CD4-positive, alpha-beta memory T cell (primary cell): ENCODE data around the gene TMED9. TPM values are rescaled to one million over a fixed set of nuclear protein-coding genes. Genes with fewer than 3 reads are reported as not detected.

Experiments used
- CTCF ChIA-PET: fragments of 350-600 bp; sonication (Branson Sonifier 250); formaldehyde crosslinking; loops from one replicate; lab custom pipeline; 2021; ENCODE audit warnings: inconsistent platforms; ENCODE audit not compliant: partially characterized antibody; lab: Charles Lee
- POLR2A ChIA-PET: fragments of 350-600 bp; sonication (Branson Sonifier 250); formaldehyde crosslinking; loops from one replicate; lab custom pipeline; 2021; ENCODE audit not compliant: partially characterized antibody; lab: Charles Lee
- DNase-seq, 5 donors: peaks; one replicate each; pipeline versions ENCODE4 v3.0.0 to v3.0.0-alpha.2; 2020 to 2022; ENCODE audit warnings: mixed read lengths in 1 of 5
- H3K27ac ChIP-seq: one replicate; pipeline ENCODE4 v1.7.0; 2013; ENCODE audit warnings: low read depth, low read length
- H3K27me3 ChIP-seq: 2 replicates; pipeline ENCODE4 v1.7.0; 2013; ENCODE audit warnings: mild to moderate bottlenecking, low read length, moderate library complexity; ENCODE audit not compliant: insufficient read depth
- H3K36me3 ChIP-seq: 2 replicates; pipeline ENCODE4 v1.7.0; 2013; ENCODE audit warnings: mild to moderate bottlenecking, low read length, moderate library complexity; ENCODE audit not compliant: insufficient read depth
- H3K4me1 ChIP-seq: 2 replicates; pipeline ENCODE4 v1.7.0; 2013; ENCODE audit warnings: mild to moderate bottlenecking, low read length, moderate library complexity; ENCODE audit not compliant: insufficient read depth
- H3K4me3 ChIP-seq, 2 donors: one replicate each; pipeline ENCODE4 v1.7.0; 2013; ENCODE audit warnings: low read length in 2 of 2, mild to moderate bottlenecking in 1 of 2
- H3K9me3 ChIP-seq, 2 donors: one replicate each; pipeline ENCODE4 v1.7.0; 2013; ENCODE audit warnings: low read length in 2 of 2, control low read depth in 1 of 2; ENCODE audit not compliant: control insufficient read depth in 1 of 2
- H3K27ac Mint-ChIP-seq, 7 donors: one replicate each; pipeline ENCODE4 v1.8.0; 2020 to 2021; ENCODE audit warnings: mixed read lengths in 7 of 7, mild to moderate bottlenecking in 6 of 7, inconsistent platforms in 3 of 7, moderate library complexity in 3 of 7
- H3K27me3 Mint-ChIP-seq, 2 donors: one replicate each; pipeline ENCODE4 v1.8.0; 2020 to 2021; ENCODE audit warnings: mixed read lengths in 2 of 2
- H3K36me3 Mint-ChIP-seq, 2 donors: one replicate each; pipeline ENCODE4 v1.8.0; 2020 to 2021; ENCODE audit warnings: mixed read lengths in 2 of 2, inconsistent platforms in 1 of 2, mild to moderate bottlenecking in 1 of 2
- H3K4me1 Mint-ChIP-seq, 4 donors: one replicate each; pipeline ENCODE4 v1.8.0; 2020 to 2021; ENCODE audit warnings: mixed read lengths in 4 of 4, mild to moderate bottlenecking in 1 of 4
- H3K4me3 Mint-ChIP-seq, 8 donors: one replicate each; pipeline ENCODE4 v1.8.0; 2020 to 2021; ENCODE audit warnings: mixed read lengths in 8 of 8, mild to moderate bottlenecking in 7 of 8, moderate library complexity in 6 of 8, inconsistent platforms in 3 of 8
- H3K9me3 Mint-ChIP-seq, 8 donors: one replicate each; pipeline ENCODE4 v1.8.0; 2020 to 2021; ENCODE audit warnings: mixed read lengths in 8 of 8, mild to moderate bottlenecking in 5 of 8, inconsistent platforms in 3 of 8, moderate library complexity in 1 of 8
- intact Hi-C: fragments of 100-400 bp; cut with micrococcal nuclease; formaldehyde crosslinking; loops from one replicate; pipeline ENCODE4 v1.15.1; 2023
- polyA plus RNA-seq, 2 donors: library from polyadenylated mRNA; unstranded; fragments of 300-500 nt; fragmentation: Illumina TruSeq; gene quantifications; one replicate each; pipeline ENCODE4 v1.2.3, GENCODE V29; 2021
- total RNA-seq, 2 experiments: library from RNA; stranded (reverse); gene quantifications; one replicate each; pipeline ENCODE4 v1.2.3, GENCODE V29; 2021

TMED9 gene
- total and polyA plus RNA-seq, 4 experiments from 2014 or later = 93.7 to 133 (median 109) TPM

DNA sequence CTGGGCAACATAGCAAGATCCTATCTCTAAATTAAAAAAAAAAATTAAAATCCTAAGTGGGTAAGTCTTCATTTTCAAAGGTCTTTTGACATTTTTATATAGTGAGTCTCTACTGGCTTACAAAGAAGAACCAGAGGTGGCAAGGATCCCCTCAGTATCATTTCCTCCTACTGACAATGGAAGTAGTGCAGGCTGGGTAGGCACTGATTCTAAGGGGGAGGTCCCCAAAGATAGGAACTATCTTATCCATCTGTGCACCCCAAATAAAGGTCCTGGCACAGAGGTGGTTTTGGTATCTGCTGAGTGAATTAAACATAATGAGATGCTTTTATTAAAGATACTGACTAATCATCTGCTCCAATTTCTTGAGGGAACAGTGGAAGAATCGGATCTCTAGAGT is 41.9 kb upstream of the TMED9 start:
- H3K27ac Mint-ChIP-seq = peak overlapping the region in 1 of 7 donors; percentile 42
- intact Hi-C loops = no loop called here
- H3K9me3 ChIP-seq = no peaks in the 10 kb centered on the region
- H3K36me3 ChIP-seq = peaks cover 4% of the 10 kb centered on the region
- no peaks in the 10 kb centered on the region for H3K27me3 ChIP-seq
- peaks cover 23% of the 10 kb centered on the region for H3K4me1 ChIP-seq
- peaks cover 2 to 37% of the 10 kb centered on the region in 2 donors for H3K36me3 Mint-ChIP-seq
- H3K9me3 Mint-ChIP-seq = no peaks in the 10 kb centered on the region
- no peaks in the 10 kb centered on the region for H3K27me3 Mint-ChIP-seq
- DNase-seq = no peak
- H3K4me1 Mint-ChIP-seq = peaks cover 32 to 64% (median 41%) of the 10 kb centered on the region in 4 donors
- H3K4me3 Mint-ChIP-seq = no peak overlapping the region
- H3K4me3 ChIP-seq = no peak overlapping the region
- H3K27ac ChIP-seq = no peak overlapping the region
- CTCF ChIA-PET = interaction anchor here (1.5 kb wide), 1 partner anchor 51 kb away, joined by 3 read pairs; no protein-coding TSS in a partner anchor
- POLR2A ChIA-PET = no interaction called here

- Mint-ChIP-seq H3K27ac (peak overlapping the region; percentile 10 to 88 (median 83)), H3K27me3 (no peaks in the 10 kb centered on the region), H3K4me3 (peak overlapping the region; percentile 66 to 87 (median 80)), H3K4me1 (peaks cover 29 to 61% (median 44%) of the 10 kb centered on the region in 4 donors), H3K9me3 (no peaks in the 10 kb centered on the region), H3K36me3 (peaks cover 2 to 21% of the 10 kb centered on the region in 2 donors)
- no peak for DNase-seq
- no peaks in the 10 kb centered on the region for H3K36me3 ChIP-seq
- no peaks in the 10 kb centered on the region for H3K27me3 ChIP-seq
- no peaks in the 10 kb centered on the region for H3K9me3 ChIP-seq
- POLR2A ChIA-PET = interaction anchor here (1.3 kb wide), 2 partner anchors 39 to 42 kb away, joined by 3 to 7 read pairs; partner anchors contain the start of gene TMED9
- intact Hi-C loops = no loop called here
- peak overlapping the region; percentile 49 to 73 for H3K4me3 ChIP-seq
- CTCF ChIA-PET = no interaction called here
- H3K4me1 ChIP-seq = peaks cover 39% of the 10 kb centered on the region
- peak overlapping the region; percentile 67 for H3K27ac ChIP-seq
Measured at GRCh38 chr5:177552839-177553455, 39.1 kb upstream of the TMED9 start.

DNA sequence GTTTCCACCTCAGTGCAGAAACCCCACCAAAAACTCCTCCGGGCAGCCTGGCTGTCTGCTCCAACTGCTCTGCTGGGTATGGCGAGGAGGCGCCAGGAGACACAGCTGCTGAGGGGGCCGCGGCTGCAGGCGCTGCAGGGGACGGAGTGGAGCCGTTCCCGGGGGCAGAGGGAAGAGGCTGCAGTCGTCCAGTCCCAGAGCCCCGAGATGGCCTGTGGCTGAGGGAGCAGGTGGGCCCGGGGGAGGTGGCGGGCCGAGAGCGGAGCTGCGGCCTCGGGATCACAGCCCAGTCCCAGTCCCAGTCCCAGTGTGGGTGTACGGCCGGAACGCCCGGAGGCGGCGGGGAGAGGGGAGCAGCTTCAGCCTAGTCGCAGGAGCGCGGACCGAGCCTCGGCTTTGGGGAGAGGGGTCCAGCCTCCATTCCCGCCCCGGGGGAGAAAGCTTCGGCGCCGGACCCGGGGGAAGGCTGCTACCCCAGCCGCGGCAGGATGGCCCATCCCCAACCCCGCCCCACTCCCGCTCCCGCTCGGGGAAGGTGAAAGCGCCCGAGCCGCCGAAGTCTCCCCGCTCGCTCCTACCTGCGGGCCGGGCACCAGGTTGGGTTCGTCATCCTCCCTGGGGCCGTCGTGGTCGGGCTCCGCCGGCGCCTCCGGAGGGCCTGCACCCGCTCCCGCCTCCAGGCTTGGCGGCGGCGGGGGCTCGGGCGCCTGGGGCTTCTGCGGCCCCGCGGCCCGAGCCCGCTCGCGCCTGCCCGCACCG is 38.2 kb upstream of the TMED9 start:
- peak in 3 of 5 donors; percentile 3 to 51 (median 6) for DNase-seq
- Histone ChIP-seq H3K4me1 (peaks cover 39% of the 10 kb centered on the region), H3K9me3 (no peaks in the 10 kb centered on the region), H3K27ac (peak overlapping the region; percentile 67), H3K36me3 (no peaks in the 10 kb centered on the region), H3K27me3 (no peaks in the 10 kb centered on the region), H3K4me3 (peak overlapping the region; percentile 49 to 73)
- CTCF ChIA-PET = no interaction called here
- H3K4me3 Mint-ChIP-seq = peak overlapping the region; percentile 66 to 91 (median 81)
- H3K4me1 Mint-ChIP-seq = peaks cover 23 to 55% (median 39%) of the 10 kb centered on the region in 4 donors
- H3K36me3 Mint-ChIP-seq = peaks cover 2 to 19% of the 10 kb centered on the region in 2 donors
- POLR2A ChIA-PET = interaction anchor here (1.3 kb wide), 2 partner anchors 38 to 41 kb away, joined by 3 to 7 read pairs; partner anchors contain the start of gene TMED9
- no peaks in the 10 kb centered on the region for H3K9me3 Mint-ChIP-seq
- no peaks in the 10 kb centered on the region for H3K27me3 Mint-ChIP-seq
- H3K27ac Mint-ChIP-seq = peak overlapping the region in 3 of 7 donors; percentile 24 to 88 (median 63)
- intact Hi-C loops = loop anchor here (1.0 kb wide), 3 partner anchors 37 to 46 kb away; partner anchors contain the start of genes B4GALT7 and TMED9

- Mint-ChIP-seq H3K9me3 (no peaks in the 10 kb centered on the region), H3K27me3 (no peaks in the 10 kb centered on the region), H3K36me3 (peaks cover 2 to 19% of the 10 kb centered on the region in 2 donors), H3K4me3 (peak within 1 kb of the TSS; percentile 84 to 93 (median 90)), H3K27ac (peak within 1 kb of the TSS; percentile 63 to 92 (median 82)), H3K4me1 (peaks cover 23 to 54% (median 38%) of the 10 kb centered on the region in 4 donors)
- intact Hi-C loops = loop anchor here (1.0 kb wide), 3 partner anchors 37 to 46 kb away; partner anchors contain the start of genes B4GALT7 and TMED9
- H3K36me3 ChIP-seq = no peaks in the 10 kb centered on the region
- no peaks in the 10 kb centered on the region for H3K9me3 ChIP-seq
- peaks cover 39% of the 10 kb centered on the region for H3K4me1 ChIP-seq
- peak within 1 kb of the TSS; percentile 73 for H3K4me3 ChIP-seq
- ChIA-PET CTCF (no interaction called here), POLR2A (interaction anchor here (1.3 kb wide), 2 partner anchors 37 to 40 kb away, joined by 3 to 7 read pairs; partner anchors contain the start of gene TMED9)
- peak; percentile 93 to 95 (median 94) for DNase-seq
- H3K27ac ChIP-seq = peak within 1 kb of the TSS; percentile 67
- H3K27me3 ChIP-seq = no peaks in the 10 kb centered on the region
Measured at GRCh38 chr5:177554474-177555111, 37.4 kb upstream of the TMED9 start, which contains the start of gene FAM193B. FAM193B (minus strand) TSS chr5:177554563; CDS start chr5:177554458, 105 bp downstream.

- Mint-ChIP-seq H3K4me3 (peak overlapping the region; percentile 84 to 93 (median 90)), H3K9me3 (no peaks in the 10 kb centered on the region), H3K27me3 (no peaks in the 10 kb centered on the region), H3K4me1 (peaks cover 23 to 52% (median 36%) of the 10 kb centered on the region in 4 donors), H3K36me3 (peaks cover under 1 to 17% of the 10 kb centered on the region in 2 donors), H3K27ac (peak overlapping the region in 2 of 7 donors; percentile 63 to 88)
- no peak for DNase-seq
- intact Hi-C loops = no loop called here
- Histone ChIP-seq H3K4me1 (peaks cover 39% of the 10 kb centered on the region), H3K27me3 (no peaks in the 10 kb centered on the region), H3K27ac (no peak overlapping the region), H3K4me3 (peak overlapping the region in 1 of 2 donors; percentile 62), H3K9me3 (no peaks in the 10 kb centered on the region), H3K36me3 (no peaks in the 10 kb centered on the region)
- ChIA-PET POLR2A (interaction anchor here (0.7 kb wide), 1 partner anchor 171 kb away, joined by 6 read pairs; the partner anchor contains the start of gene SLC34A1), CTCF (no interaction called here)
Measured at GRCh38 chr5:177555228-177555627, 36.8 kb upstream of the TMED9 start.

DNA sequence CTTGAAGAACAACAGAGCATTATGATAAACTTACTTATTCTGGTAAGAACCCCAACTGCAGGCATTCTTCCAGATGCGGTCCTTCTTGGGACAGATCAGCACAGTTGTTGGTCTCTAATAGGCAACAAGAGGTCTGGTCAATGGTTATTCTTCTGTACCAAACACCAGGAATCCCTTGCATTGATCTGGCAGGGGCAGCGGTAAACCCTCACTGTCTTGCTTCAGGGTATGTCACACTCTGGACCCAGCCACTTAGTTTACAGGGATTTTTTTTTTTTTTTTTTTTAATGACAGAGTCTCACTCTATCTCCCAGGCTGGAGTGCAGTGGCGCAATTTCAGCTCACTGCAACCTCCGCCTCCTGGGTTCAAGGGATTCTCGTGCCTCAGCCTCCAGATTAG is 36.3 kb upstream of the TMED9 start:
- Mint-ChIP-seq H3K36me3 (peaks cover 0 to 15% of the 10 kb centered on the region in 2 donors), H3K4me1 (peaks cover 23 to 49% (median 34%) of the 10 kb centered on the region in 4 donors), H3K9me3 (no peaks in the 10 kb centered on the region), H3K4me3 (peak overlapping the region in 3 of 8 donors; percentile 84 to 93 (median 89)), H3K27me3 (no peaks in the 10 kb centered on the region), H3K27ac (peak overlapping the region in 1 of 7 donors; percentile 63)
- no peak overlapping the region for H3K4me3 ChIP-seq
- intact Hi-C loops = no loop called here
- H3K4me1 ChIP-seq = peaks cover 39% of the 10 kb centered on the region
- CTCF ChIA-PET = interaction anchor here (0.7 kb wide), 1 partner anchor 100 kb away, joined by 3 read pairs; no protein-coding TSS in a partner anchor
- H3K27me3 ChIP-seq = no peaks in the 10 kb centered on the region
- no peak overlapping the region for H3K27ac ChIP-seq
- H3K9me3 ChIP-seq = no peaks in the 10 kb centered on the region
- no peaks in the 10 kb centered on the region for H3K36me3 ChIP-seq
- DNase-seq = no peak
- POLR2A ChIA-PET = interaction anchor here (0.7 kb wide), 1 partner anchor 172 kb away, joined by 6 read pairs; the partner anchor contains the start of gene SLC34A1
